HG03442 (cell line): ENCODE data around the gene TMEM179.

Experiments used
- ATAC-seq: cut with Tn5 transposase; IDR thresholded peaks from one replicate; pipeline ENCODE4 v1.9.1; 2021; ENCODE audit warnings: mild to moderate bottlenecking, moderate library complexity; ENCODE audit not compliant: unreplicated experiment

Gene TMEM179

DNA sequence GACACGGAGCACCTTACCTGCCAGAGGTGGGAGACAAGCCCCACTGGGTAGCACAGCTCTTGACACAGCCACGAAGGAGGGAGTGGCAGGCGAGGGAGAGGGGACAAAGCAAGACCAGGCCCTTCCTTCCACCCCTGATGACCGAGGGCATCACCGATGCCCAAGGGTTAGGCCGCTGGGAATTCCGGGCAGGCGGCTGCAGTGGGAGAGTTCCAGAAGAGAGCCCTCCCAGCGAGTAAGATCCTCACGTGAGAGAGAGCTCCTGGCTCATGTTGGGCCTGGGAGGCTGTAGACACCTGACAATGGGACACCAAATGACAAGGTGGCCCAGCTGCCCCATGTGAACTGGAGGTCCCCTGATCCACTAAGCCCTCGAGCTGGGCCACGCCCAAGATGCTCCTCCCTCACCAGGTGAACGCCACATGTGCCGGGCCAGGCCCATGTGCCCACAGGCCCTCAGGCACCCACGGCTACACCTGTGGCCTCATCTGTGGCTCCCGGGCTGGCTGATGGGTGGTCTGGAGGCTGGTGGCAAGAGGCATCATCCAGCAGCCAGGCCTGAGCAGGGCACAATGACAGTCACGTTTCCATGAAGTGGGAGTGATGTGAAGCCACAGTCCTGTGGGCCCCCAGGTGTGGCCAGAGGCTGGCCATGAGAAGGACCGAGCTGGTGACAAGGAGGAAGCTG is 57.1 kb downstream of the TMEM179 start:
- no peak for ATAC-seq

DNA sequence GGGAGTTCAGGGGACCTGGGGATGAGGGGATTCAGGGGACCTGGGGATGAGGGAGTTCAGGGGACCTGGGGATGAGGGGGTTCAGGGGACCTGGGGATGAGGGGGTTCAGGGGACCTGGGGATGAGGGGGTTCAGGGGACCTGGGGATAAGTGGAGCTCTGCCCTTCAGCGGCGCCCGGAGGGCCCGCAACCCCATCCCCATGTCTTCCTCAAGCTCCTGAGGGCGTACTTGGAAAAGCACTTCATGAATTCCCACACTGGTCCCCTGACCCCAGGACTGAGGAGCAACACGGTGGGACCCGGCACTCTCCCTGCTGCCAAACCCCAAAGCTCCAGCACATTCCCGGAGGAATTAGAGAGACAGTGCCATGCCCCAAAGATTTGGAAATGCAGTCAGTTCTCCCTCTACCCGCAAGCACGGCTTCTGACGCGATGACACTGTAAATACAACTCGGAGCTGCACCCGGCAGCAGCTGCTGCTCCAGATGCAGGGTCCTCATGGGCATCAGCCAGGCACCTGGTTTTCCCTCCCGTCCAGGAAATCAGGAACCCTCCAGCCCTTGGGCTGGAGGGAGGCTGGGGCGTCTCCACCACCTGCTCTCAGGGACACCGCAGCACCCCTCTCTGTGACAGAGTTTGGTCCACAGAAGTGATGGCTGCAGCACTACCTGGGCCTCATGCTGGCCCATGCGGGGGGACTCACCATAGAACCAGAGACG is 57.8 kb downstream of the TMEM179 start:
- ATAC-seq, result no peak

DNA sequence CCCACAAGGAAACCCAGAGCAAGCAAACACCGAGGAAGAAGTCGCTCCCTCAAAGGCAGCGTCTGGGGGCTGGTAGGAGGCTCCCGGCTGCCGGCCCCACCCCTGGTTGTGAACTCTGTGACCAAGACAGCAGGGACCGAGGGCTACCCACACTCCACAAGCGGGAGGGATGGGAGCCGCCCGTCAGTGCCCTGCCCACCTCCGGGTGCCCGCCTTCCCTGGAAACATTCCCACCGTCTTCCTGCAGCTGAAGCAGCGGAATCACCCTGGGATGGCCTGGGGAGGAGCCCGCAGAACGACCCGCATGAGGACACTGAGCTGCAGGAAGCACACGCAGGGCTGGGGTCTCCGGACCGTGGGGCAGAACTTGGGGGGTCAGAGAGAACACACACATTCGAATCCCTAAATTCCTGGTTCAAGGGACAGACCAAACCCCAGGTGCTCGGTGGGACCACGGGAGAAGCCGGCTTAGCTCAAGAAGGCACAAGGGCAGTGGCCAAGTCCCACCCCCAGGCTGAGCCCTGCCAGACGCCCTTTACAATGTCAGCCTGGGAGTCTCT is 58.5 kb downstream of the TMEM179 start:
- no peak for ATAC-seq

DNA sequence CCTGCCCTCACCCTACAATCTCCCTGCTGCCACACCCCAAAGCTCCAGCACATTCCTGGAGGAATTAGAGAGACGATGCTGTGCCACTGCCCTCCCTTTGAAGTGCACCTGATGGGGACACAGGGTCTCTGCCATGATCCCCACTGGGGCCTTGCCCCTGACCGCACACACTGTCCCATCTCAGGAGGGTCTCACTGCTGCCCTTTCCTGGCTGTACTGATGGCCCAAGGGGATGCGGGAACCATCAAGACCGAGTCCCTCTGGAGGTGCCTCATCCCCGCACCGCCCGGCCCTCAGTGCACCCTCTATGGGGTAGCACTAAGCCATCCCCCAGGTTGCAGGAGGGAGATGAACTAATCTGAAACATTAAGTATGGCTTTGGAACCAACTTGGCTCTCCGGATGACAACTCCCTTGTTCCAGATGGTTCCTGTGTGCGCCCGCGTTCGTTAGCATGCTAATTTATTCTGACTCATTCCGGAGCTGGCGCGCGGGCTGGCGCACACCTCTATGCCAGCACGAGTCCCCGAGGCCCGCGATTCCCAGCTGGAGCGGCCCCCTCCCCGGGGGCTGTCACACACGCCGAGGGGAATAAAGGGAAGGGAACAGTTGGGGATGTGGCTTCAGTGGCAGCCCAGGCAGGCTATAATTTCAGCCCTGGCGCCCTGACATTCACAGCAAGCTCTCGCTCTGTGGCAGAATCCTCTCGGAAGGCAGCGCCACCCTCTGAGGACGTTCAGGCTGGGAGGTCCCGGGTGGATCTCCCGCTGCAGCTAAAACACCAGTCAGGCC is 59.2 kb downstream of the TMEM179 start:
- no peak for ATAC-seq

DNA sequence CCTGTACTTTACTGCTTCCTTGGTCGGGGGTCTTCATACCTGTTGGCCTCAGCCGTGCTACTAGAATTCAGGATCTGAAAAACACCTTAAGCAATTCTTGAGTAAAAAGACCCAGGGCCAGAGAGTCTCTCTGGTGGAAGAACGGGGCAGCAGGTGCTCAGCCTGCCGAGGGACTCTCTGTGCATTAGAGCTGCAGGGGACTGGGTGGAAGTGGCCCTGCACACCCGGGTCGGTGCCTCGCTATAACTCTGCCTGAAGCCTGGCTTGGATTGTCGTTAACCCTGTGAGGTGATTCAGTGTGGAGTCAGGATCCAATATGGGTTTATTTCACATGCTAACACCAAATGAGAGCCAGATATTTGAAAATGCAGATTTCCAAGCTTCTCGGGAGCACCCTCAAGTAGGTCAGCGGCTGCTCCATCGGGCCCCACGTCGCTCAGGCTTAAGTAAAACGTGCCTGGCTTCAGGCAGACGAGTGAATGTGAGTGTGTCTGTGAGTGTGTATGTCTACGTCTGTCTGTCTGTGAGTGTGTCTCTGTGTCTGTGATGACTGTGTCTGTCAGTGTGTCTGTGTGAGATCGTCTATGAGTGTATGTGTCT is 60.1 kb downstream of the TMEM179 start:
- ATAC-seq, result no peak

DNA sequence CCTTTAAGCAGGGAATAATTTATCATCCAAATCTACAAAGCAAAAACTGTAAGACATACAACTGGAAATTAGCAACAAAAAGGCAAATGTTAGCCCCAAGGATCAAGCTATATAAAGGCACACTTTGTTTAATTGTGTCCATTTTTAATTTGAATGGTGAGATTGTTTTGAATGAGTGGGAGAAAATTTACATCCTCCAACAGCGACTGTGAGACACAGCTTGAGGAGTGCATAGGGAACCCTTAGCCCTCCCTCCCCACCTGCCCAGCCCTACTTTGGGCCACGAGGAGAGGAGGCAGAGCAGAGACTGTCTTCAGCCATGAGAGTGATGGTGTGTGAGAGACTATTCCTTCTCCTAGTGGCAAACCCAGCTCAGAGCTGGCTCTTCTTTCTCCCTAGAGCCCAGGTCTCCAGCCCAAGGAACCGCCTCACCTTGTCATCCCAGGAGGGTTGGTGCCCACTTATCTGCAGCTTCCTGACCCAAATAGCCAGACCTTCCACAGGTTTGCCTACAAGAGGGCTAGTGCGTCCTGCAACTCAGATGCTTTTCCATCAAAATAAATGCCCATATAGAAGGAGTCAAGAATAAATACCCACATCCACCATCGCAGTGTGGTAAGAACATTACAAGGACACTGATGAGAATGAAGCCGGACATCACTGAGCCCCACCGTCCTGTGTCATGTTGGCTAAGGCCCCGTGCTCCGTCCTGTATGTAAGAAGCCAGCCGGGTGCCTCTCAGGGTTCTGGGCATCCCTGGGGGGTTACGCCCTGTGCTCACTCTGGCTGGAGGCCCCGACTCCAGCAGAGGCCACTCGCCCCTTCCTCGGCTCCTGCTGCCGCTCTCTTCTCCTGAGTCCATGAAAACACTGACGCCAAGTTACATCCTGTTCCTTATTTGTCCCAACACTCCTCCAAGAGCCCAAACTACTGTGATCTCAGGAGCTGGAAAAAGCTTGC is 61.4 kb downstream of the TMEM179 start:
- no peak for ATAC-seq

DNA sequence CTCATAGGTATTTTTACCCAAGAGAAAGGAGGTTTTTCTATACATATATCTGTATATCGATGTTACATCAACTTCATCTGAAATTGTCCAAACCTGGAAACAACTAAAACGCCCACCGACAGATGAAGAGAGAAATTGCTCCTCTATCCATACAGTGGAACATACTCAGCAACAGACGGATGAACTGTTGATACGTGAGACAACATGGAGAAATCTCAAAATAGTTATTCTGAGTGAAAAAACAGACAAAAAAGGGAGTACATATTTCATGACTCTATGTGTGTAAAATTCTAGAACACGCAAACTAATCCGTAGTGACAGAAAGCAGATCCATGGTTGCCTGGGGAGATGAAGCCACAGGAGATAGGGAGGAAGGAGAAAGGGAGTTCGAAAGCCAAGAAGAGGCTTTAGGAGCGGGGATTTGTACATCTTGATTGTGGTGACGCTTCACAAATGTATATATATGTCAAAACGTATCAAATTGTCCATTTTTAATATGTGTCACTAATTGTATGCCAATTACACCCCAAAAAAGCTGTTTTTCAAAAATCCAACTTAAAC is 62.6 kb downstream of the TMEM179 start:
- no peak for ATAC-seq
